Body of pancreas (tissue), 4 donors: ENCODE measurements around the gene PIMREG. TPM values are rescaled to one million over a fixed set of nuclear protein-coding genes. Genes with fewer than 3 reads are reported as not detected.

ENCODE experiments used
- ATAC-seq: fragments of 150-250 bp; one replicate; pipeline ENCODE4 v1.9.1; 2016
- DNase-seq, 4 donors: peaks; one replicate each; pipeline ENCODE4 v3.0.0-alpha.2; 2019
- H3K27ac ChIP-seq, 4 donors: fragments of 200-600 bp; sonication (generic); 1 replicate in 3 of 4; 2 replicates in 1 of 4; pipeline versions ENCODE4 v1.5.1 to v1.6.1; 2016 to 2019; ENCODE audit warnings: mild to moderate bottlenecking in 1 of 4, mixed read lengths in 1 of 4, moderate library complexity in 1 of 4
- H3K27me3 ChIP-seq, 2 donors: fragments of 200-600 bp; sonication (generic); one replicate each; pipeline ENCODE4 v1.6.0; 2016; ENCODE audit warnings: mild to moderate bottlenecking in 1 of 2
- H3K36me3 ChIP-seq, 2 donors: fragments of 200-600 bp; sonication (generic); replicated peaks in 1 of 2; 2 replicates each; pipeline ENCODE4 v1.5.1; 2016; ENCODE audit warnings: low read depth in 2 of 2; ENCODE audit not compliant: insufficient read depth in 1 of 2
- H3K4me1 ChIP-seq: fragments of 200-600 bp; sonication (generic); one replicate; pipeline ENCODE4 v1.6.0; 2016
- H3K4me3 ChIP-seq, 2 donors: fragments of 200-600 bp; sonication (generic); 1 replicate in 1 of 2; 2 replicates in 1 of 2; pipeline ENCODE4 v1.5.1; 2016 to 2019
- H3K9me3 ChIP-seq, 3 donors: fragments of 200-600 bp; sonication (generic); 1 replicate in 2 of 3; 2 replicates in 1 of 3; pipeline ENCODE4 v1.5.1; 2016
- POLR2A ChIP-seq, 3 donors: fragments of 450-650 bp; IDR thresholded peaks; one replicate each; pipeline ENCODE4 v1.6.1; 2016; ENCODE audit warnings: antibody characterized with exemption in 3 of 3, mild to moderate bottlenecking in 2 of 3
- WGBS, 2 donors: methylation state at CpG; one replicate each; pipeline ENCODE4 v1.1.5; 2017; 5-methylcytosine and 5-hydroxymethylcytosine counted together
- intact Hi-C: fragments of 100-400 bp; cut with DNase I; formaldehyde crosslinking; loops from one replicate; pipeline ENCODE4 v1.15.1; 2023
- total RNA-seq, 2 donors: library from RNA; depleted of rRNA; stranded (reverse); fragments of >200 nt; gene quantifications; one replicate each; pipeline ENCODE4 v1.1.0, GENCODE V29; 2016
- TF ChIP-seq, protein P1 (sequence below), 7 experiments: fragments of 450-650 bp in 4 of 7; fragments of 200-600 bp in 3 of 7; sonication (generic) in 3 of 7; IDR thresholded peaks; one replicate each; pipeline ENCODE4 v1.5.1; 2016 to 2019; ENCODE audit warnings: antibody characterized with exemption in 7 of 7

PIMREG gene
- total RNA-seq, 2 donors from 2014 or later = not detected

GRCh38 chr17:6437956-6438355 is 6.3 kb upstream of the PIMREG start:
- H3K27ac ChIP-seq = no peak overlapping the region
- DNase-seq (no peak), ATAC-seq (no peak)
- WGBS, 2 donors = 26 to 31% methylated on average over 3 of the region's 3 CpGs
- no peaks in the 10 kb centered on the region for H3K27me3 ChIP-seq
- no peak overlapping the region for H3K4me3 ChIP-seq
- H3K4me1 ChIP-seq = no peaks in the 10 kb centered on the region
- H3K36me3 ChIP-seq = no peaks in the 10 kb centered on the region
- TF ChIP-seq, protein P1, sequence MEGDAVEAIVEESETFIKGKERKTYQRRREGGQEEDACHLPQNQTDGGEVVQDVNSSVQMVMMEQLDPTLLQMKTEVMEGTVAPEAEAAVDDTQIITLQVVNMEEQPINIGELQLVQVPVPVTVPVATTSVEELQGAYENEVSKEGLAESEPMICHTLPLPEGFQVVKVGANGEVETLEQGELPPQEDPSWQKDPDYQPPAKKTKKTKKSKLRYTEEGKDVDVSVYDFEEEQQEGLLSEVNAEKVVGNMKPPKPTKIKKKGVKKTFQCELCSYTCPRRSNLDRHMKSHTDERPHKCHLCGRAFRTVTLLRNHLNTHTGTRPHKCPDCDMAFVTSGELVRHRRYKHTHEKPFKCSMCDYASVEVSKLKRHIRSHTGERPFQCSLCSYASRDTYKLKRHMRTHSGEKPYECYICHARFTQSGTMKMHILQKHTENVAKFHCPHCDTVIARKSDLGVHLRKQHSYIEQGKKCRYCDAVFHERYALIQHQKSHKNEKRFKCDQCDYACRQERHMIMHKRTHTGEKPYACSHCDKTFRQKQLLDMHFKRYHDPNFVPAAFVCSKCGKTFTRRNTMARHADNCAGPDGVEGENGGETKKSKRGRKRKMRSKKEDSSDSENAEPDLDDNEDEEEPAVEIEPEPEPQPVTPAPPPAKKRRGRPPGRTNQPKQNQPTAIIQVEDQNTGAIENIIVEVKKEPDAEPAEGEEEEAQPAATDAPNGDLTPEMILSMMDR (IDR thresholded peaks at IDR 0.05) = no peak
- TF ChIP-seq POLR2A (IDR thresholded peaks at IDR 0.05) = no peak
- intact Hi-C loops = no loop called here
- no peaks in the 10 kb centered on the region for H3K9me3 ChIP-seq

GRCh38 chr17:6439951-6440350 is 4.3 kb upstream of the PIMREG start:
- Histone ChIP-seq H3K36me3 (no peaks in the 10 kb centered on the region), H3K4me3 (no peak overlapping the region), H3K9me3 (no peaks in the 10 kb centered on the region), H3K4me1 (peaks cover 14% of the 10 kb centered on the region), H3K27ac (no peak overlapping the region), H3K27me3 (no peaks in the 10 kb centered on the region)
- no peak for DNase-seq
- WGBS, 2 donors = 34 to 40% methylated on average over 4 of the region's 4 CpGs
- no peak for ATAC-seq
- intact Hi-C loops = loop anchor here (10.0 kb wide), 1 partner anchor 55 kb away; no protein-coding TSS in a partner anchor
- TF ChIP-seq, protein P1 (IDR thresholded peaks at IDR 0.05) = no peak
- no peak for TF ChIP-seq POLR2A (IDR thresholded peaks at IDR 0.05)

GRCh38 chr17:6442775-6443174 is 1.5 kb upstream of the PIMREG start:
- no peaks in the 10 kb centered on the region for H3K27me3 ChIP-seq
- H3K27ac ChIP-seq = no peak overlapping the region
- TF ChIP-seq, protein P1 (IDR thresholded peaks at IDR 0.05) = no peak
- no peak for TF ChIP-seq POLR2A (IDR thresholded peaks at IDR 0.05)
- DNase-seq (no peak), ATAC-seq (no peak)
- 54 to 65% methylated on average over 6 of the region's 6 CpGs for WGBS, 2 donors
- H3K4me1 ChIP-seq = peaks cover 14% of the 10 kb centered on the region
- H3K9me3 ChIP-seq = no peaks in the 10 kb centered on the region
- intact Hi-C loops = loop anchor here (10.0 kb wide), 1 partner anchor 58 kb away; no protein-coding TSS in a partner anchor
- H3K4me3 ChIP-seq = no peak overlapping the region
- no peaks in the 10 kb centered on the region for H3K36me3 ChIP-seq

GRCh38 chr17:6444571-6445335 is 498 bp downstream of the PIMREG start:
- Histone ChIP-seq H3K27me3 (no peaks in the 10 kb centered on the region), H3K27ac (no peak overlapping the region), H3K4me1 (peaks cover 14% of the 10 kb centered on the region), H3K4me3 (peak overlapping the region in 1 of 2 donors; percentile 26), H3K9me3 (no peaks in the 10 kb centered on the region), H3K36me3 (no peaks in the 10 kb centered on the region)
- ATAC-seq = no peak
- intact Hi-C loops = loop anchor here (10.0 kb wide), 1 partner anchor 60 kb away; no protein-coding TSS in a partner anchor
- TF ChIP-seq POLR2A (IDR thresholded peaks at IDR 0.05) = no peak
- TF ChIP-seq, protein P1 (IDR thresholded peaks at IDR 0.05) = no peak
- WGBS, 2 donors = 2 to 29% methylated on average over 9 to 35 of the region's 36 CpGs
- peak in 1 of 4 donors; percentile 29 for DNase-seq
